Neural crest cell (in vitro differentiated cells): ENCODE data around the gene FURIN. TPM values are rescaled to one million over a fixed set of nuclear protein-coding genes. Genes with fewer than 3 reads are reported as not detected.
"Not testable (repeated sequence)": the region's sequence is repeated elsewhere in the genome, so short reads cannot be mapped to it uniquely, and the experiment has no call there.

ENCODE experiments used
- DNase-seq: peaks from one replicate; pipeline ENCODE4 v3.0.0; 2021; ENCODE audit warnings: low read depth, mixed read lengths, low spot score
- H3K27ac Mint-ChIP-seq: one replicate; pipeline ENCODE4 v1.8.0; 2021; ENCODE audit warnings: mild to moderate bottlenecking, mixed read lengths; ENCODE audit not compliant: unreplicated experiment
- H3K27me3 Mint-ChIP-seq: 2 replicates; pipeline ENCODE4 v1.8.0; 2021; ENCODE audit warnings: low read depth, mild to moderate bottlenecking, mixed read lengths
- H3K36me3 Mint-ChIP-seq: 2 replicates; pipeline ENCODE4 v1.8.0; 2021; ENCODE audit warnings: low read depth, mild to moderate bottlenecking, mixed read lengths
- H3K4me1 Mint-ChIP-seq: 2 replicates; pipeline ENCODE4 v1.8.0; 2021; ENCODE audit warnings: mixed read lengths
- H3K4me3 Mint-ChIP-seq: one replicate; pipeline ENCODE4 v1.8.0; 2021; ENCODE audit warnings: mild to moderate bottlenecking, mixed read lengths
- H3K9me3 Mint-ChIP-seq: 2 replicates; pipeline ENCODE4 v1.8.0; 2021; ENCODE audit warnings: mixed read lengths
- total RNA-seq: library from RNA; stranded (reverse); gene quantifications from 2 replicates; pipeline ENCODE4 v1.2.1, GENCODE V29; 2021
- TF ChIP-seq, protein P1 (sequence below): fragments of 200-600 bp; sonication (generic); conservative IDR thresholded peaks from 2 replicates; pipeline ENCODE4 v1.5.0; 2021; ENCODE audit warnings: antibody characterized with exemption, mild to moderate bottlenecking

FURIN gene
- total RNA-seq, 1 donor from 2014 or later: 15.7 TPM

GRCh38 chr15:90871716-90872485 is 3.5 kb downstream of the FURIN start:
- H3K27ac Mint-ChIP-seq: no peak overlapping the region
- no peaks in the 10 kb centered on the region for H3K27me3 Mint-ChIP-seq
- peak overlapping the region; percentile 85 for H3K4me3 Mint-ChIP-seq
- TF ChIP-seq, protein P1, sequence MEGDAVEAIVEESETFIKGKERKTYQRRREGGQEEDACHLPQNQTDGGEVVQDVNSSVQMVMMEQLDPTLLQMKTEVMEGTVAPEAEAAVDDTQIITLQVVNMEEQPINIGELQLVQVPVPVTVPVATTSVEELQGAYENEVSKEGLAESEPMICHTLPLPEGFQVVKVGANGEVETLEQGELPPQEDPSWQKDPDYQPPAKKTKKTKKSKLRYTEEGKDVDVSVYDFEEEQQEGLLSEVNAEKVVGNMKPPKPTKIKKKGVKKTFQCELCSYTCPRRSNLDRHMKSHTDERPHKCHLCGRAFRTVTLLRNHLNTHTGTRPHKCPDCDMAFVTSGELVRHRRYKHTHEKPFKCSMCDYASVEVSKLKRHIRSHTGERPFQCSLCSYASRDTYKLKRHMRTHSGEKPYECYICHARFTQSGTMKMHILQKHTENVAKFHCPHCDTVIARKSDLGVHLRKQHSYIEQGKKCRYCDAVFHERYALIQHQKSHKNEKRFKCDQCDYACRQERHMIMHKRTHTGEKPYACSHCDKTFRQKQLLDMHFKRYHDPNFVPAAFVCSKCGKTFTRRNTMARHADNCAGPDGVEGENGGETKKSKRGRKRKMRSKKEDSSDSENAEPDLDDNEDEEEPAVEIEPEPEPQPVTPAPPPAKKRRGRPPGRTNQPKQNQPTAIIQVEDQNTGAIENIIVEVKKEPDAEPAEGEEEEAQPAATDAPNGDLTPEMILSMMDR: no peak
- DNase-seq: no peak
- H3K9me3 Mint-ChIP-seq: no peaks in the 10 kb centered on the region
- H3K4me1 Mint-ChIP-seq: peaks cover 55% of the 10 kb centered on the region
- no peaks in the 10 kb centered on the region for H3K36me3 Mint-ChIP-seq

- H3K36me3 Mint-ChIP-seq: no peaks in the 10 kb centered on the region
- H3K27me3 Mint-ChIP-seq: no peaks in the 10 kb centered on the region
- H3K9me3 Mint-ChIP-seq: no peaks in the 10 kb centered on the region
- TF ChIP-seq, protein P1: no peak
- no peak overlapping the region for H3K27ac Mint-ChIP-seq
- H3K4me1 Mint-ChIP-seq: peaks cover 55% of the 10 kb centered on the region
- DNase-seq: no peak
- H3K4me3 Mint-ChIP-seq: peak overlapping the region; percentile 85
These were observed 4.2 kb downstream of the FURIN start for GRCh38 chr15:90872486-90873184.

- H3K27me3 Mint-ChIP-seq: no peaks in the 10 kb centered on the region
- H3K36me3 Mint-ChIP-seq: no peaks in the 10 kb centered on the region
- DNase-seq: no peak
- TF ChIP-seq, protein P1: no peak
- no peaks in the 10 kb centered on the region for H3K9me3 Mint-ChIP-seq
- peak overlapping the region; percentile 85 for H3K4me3 Mint-ChIP-seq
- no peak overlapping the region for H3K27ac Mint-ChIP-seq
- H3K4me1 Mint-ChIP-seq: peaks cover 47% of the 10 kb centered on the region
These were observed 5.2 kb downstream of the FURIN start for GRCh38 chr15:90873488-90873997.

- Mint-ChIP-seq H3K27ac (no peak overlapping the region), H3K9me3 (no peaks in the 10 kb centered on the region), H3K36me3 (no peaks in the 10 kb centered on the region), H3K27me3 (no peaks in the 10 kb centered on the region), H3K4me3 (peak overlapping the region; percentile 85), H3K4me1 (peaks cover 41% of the 10 kb centered on the region)
- TF ChIP-seq, protein P1: no peak
- DNase-seq: no peak
These were observed 5.7 kb downstream of the FURIN start for GRCh38 chr15:90873998-90874605.

DNA sequence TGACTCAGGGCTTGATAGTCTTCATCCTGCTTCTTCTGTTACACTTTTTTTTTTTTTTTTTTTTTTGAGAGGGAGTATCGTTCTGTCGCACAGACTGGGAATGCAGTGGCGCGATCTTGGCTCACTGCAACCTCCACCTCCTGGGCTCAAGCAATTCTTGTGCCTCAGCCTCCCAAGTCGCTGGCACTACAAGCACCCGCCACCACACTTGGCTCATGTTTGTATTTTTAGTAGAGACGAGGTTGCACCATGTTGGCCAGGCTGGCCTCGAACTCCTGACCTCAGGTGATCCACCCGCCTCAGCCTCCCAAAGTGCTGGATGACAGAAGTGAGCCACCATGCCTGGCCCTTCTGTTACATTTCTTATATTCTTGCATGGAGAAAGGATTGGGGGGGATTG is 6.6 kb downstream of the FURIN start:
- H3K9me3 Mint-ChIP-seq, H3K27me3 Mint-ChIP-seq, H3K36me3 Mint-ChIP-seq, DNase-seq, H3K27ac Mint-ChIP-seq: not testable (repeated sequence)
- peaks cover 32% of the 10 kb centered on the region for H3K4me1 Mint-ChIP-seq
- peak overlapping the region; percentile 66 for H3K4me3 Mint-ChIP-seq
